Measurements from ENCODE around the gene GCNT2.

The GCNT2 gene

DNA sequence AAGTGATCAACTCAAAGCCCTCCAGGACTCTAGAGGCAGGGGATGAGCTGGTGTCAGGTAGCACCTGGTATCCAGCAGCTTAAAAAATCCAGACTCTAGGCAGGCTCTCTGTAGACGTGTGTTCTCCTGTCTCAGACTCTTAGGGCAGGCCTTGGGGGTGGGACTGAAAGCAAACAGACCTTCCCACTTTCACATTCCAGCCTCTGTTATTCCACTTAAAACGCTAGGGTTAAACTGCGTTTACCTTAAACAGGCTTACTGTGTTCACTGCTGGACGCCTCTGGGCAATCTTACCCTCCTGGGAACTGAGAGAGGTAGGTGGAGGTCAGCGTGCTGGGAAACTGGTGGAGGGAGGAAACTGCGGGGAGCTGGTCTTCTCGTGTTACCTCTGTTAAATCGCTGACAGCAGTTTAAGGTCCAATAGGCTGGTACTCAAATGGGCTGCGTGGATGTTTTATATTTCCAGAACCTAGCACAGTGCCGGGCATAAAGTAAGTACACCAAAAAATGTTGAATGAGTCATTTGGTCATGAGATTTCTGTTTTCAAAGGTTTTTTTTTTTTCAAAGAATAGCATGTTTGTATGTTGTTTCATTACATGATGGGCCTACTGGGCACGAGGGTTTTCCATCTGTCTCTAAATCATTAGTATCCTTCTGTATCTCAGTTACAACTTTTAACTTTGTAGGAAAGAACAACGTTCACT is at the start of gene GCNT2:
GCNT2 (plus strand) TSS at position 248 of the 705 bp plus-strand sequence. CDS start 7,561 bp downstream, outside the sequence.
- DNase-seq (ENCODE audit: insufficient read length, low spot score) (no peak), FAIRE-seq (no peak)
- TF ChIP-seq, protein P1, sequence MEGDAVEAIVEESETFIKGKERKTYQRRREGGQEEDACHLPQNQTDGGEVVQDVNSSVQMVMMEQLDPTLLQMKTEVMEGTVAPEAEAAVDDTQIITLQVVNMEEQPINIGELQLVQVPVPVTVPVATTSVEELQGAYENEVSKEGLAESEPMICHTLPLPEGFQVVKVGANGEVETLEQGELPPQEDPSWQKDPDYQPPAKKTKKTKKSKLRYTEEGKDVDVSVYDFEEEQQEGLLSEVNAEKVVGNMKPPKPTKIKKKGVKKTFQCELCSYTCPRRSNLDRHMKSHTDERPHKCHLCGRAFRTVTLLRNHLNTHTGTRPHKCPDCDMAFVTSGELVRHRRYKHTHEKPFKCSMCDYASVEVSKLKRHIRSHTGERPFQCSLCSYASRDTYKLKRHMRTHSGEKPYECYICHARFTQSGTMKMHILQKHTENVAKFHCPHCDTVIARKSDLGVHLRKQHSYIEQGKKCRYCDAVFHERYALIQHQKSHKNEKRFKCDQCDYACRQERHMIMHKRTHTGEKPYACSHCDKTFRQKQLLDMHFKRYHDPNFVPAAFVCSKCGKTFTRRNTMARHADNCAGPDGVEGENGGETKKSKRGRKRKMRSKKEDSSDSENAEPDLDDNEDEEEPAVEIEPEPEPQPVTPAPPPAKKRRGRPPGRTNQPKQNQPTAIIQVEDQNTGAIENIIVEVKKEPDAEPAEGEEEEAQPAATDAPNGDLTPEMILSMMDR (IDR thresholded peaks at IDR 0.05; ENCODE audit: insufficient read depth, missing control alignments) = no peak

DNA sequence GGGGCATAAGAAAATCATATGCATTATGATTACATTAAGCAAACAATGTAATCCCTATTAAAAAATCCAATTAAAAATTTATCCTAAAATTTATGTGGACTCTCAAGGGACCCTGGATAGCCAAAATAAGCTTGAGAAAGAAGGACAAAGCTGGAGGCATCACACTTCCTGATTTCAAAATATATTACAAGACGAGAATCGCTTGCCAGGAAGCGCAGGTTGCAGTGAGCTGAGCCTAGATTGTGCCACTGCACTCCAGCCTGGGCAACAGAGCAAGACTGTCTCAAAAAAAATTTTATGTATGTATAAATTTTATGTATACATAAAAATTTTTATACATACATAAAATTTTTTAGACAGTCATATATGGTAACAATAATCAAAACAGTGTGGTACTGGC is 48.5 kb upstream of the GCNT2 start:
- TF ChIP-seq, protein P1 (IDR thresholded peaks at IDR 0.05; ENCODE audit: insufficient read depth, missing control alignments) = no peak
- no peak for DNase-seq (ENCODE audit: insufficient read length, low spot score)
- no peak for FAIRE-seq

DNA sequence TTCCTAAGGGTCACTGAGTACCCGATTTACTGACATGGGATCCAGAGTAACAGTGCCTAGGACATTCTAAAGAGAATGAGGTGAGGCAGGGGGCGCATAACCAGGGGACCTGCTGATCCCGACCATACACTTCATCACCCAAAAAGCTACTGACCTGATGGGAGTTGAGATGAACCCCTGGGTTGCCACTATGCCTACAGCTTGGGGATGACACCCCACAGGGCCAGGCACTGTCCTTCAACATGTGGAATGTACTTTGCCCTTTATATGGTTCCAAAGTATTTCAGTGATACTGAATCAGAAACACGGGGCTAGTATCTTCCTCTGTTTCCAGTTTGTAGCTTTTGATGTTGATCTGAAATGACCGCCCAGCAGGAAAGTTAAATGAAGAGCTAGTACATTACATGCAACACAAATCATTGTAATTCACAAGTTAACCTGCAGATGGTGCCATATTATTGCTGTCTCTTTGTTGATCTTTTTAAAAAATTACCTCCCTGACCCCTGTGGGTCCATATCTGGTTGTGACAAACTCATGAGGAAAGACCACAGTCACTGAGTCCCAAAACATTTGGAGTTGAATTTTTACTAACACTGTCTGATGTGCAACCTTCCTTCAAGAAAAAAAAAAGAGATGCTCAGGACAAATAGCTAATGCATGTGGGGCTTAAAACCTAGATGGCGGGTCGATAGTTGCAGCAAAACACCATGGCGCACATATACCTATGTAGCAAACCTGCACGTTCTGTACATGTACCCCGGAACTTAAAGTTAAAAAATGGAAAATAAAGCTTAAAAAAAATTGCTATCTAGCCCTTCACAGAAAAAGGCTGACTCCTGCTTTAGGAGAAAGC is 42.7 kb upstream of the GCNT2 start:
- DNase-seq (ENCODE audit: insufficient read length, low spot score) = peak; percentile 31
- no peak for FAIRE-seq
- TF ChIP-seq, protein P1 (IDR thresholded peaks at IDR 0.05; ENCODE audit: insufficient read depth, missing control alignments) = peak; percentile 53

DNA sequence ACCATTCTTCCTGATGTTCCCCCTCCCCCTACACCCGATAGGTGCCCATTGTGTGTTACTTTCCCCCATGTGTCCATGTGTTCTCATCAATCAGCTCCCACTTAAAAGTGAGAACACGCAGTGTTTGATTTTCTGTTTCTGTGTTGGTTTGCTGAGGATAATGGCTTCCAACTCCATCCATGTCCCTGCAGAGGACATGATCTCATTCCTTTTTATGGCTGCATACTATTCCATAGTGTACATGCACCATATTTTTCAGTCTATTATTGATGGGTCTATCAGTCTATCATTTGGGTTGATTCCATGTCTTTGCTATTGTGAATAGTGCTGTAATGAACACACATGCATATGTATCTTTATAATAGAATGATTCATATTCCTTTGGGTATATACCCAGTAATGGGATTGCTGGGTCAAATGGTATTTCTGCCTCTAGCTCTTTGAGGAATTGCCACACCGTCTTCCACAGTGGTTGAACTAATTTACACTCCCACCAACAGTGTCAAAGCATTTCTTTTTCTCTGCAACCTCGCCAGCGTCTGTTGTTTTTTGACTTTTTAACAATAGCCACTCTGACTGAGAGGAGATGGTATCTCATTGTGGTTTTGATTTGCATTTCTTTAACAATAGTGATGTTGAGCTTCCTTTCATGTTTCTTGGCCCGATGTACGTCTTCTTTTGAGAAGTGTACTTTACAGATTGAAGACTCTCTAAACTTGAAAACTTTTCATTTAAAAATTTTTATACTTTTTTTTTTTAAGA is 41.0 kb upstream of the GCNT2 start:
- TF ChIP-seq, protein P1 (IDR thresholded peaks at IDR 0.05; ENCODE audit: insufficient read depth, missing control alignments) = no peak
- DNase-seq (ENCODE audit: insufficient read length, low spot score) (no peak), FAIRE-seq (no peak)

DNA sequence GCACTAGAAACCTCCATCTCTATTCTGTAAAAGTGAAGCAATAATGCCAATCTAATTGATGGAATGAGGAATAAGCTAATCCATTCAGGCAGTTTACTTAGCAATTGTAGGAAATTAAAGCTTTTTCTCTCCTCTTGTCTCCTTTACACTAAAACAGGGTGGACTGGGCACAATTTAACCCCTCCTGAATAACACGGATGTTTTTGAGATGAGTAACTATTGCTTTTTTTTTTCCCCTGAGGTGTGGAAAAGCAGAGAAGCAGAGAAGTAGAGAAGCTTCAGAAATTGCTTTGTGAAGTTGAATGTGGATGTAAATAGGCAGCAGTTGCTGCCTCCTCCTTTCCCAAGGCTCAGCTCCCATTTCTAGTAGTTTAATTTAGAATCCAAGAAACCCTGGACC is 40.0 kb upstream of the GCNT2 start:
- no peak for FAIRE-seq
- DNase-seq (ENCODE audit: insufficient read length, low spot score) = no peak
- TF ChIP-seq, protein P1 (IDR thresholded peaks at IDR 0.05; ENCODE audit: insufficient read depth, missing control alignments) = no peak

DNA sequence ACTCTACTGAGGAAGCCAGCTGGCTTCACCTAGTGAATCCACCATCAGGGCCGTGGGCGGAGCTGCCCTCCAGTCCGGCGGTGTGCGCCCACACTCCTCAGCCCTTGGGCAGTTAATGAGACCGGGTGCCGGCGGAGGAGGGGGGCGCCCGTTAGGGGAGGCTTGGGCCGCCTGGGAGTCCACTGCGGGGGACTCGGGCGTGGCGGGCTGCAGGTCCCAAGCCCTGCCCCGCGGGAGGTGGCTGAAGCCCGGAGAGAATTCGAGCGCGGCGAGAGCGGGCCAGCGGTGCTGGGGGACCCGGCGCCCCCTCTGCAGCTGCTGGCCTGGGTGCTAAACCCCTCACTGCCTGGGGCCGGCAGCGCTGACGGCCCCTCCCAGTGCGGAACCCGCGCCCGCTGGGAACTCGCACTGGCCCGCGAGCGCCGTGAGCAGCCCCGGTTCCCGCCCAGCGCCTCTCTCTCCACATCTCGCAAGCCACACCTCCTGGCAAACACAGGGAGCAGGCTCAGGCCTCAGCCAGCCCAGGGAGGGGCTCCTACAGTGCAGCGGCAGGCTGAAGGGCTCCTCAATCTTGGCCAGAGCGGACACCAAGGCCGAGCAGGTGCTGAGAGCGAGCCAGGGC is 38.4 kb upstream of the GCNT2 start:
- FAIRE-seq = no peak
- TF ChIP-seq, protein P1 (IDR thresholded peaks at IDR 0.05; ENCODE audit: insufficient read depth, missing control alignments) = no peak
- DNase-seq (ENCODE audit: insufficient read length, low spot score) = no peak

Measured in D721Med (cell line).